ENCODE data around the gene PTPN18.
"Not testable (repeated sequence)": the region's sequence is repeated elsewhere in the genome, so short reads cannot be mapped to it uniquely, and the experiment has no call there.

DNA sequence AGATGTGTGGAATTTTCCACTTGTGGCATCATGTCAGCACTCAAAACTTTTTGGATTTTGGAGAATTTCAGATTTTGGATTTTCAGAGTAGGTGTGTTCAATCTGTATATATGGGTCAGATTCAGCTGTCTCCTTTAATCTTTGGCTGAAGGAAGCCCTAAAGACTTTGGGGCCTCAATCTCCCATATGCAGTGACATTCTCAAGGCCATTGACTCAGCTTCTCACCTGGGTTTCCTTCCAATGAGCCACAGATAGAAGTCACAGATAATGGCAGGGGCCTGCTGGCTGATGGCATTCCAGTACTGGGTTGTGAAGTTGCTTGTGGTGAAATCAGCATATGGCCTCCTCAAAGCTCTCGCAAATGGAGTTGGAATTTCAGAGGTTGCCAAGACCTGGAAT is 63.0 kb downstream of the PTPN18 start:
- TF ChIP-seq, protein P1, sequence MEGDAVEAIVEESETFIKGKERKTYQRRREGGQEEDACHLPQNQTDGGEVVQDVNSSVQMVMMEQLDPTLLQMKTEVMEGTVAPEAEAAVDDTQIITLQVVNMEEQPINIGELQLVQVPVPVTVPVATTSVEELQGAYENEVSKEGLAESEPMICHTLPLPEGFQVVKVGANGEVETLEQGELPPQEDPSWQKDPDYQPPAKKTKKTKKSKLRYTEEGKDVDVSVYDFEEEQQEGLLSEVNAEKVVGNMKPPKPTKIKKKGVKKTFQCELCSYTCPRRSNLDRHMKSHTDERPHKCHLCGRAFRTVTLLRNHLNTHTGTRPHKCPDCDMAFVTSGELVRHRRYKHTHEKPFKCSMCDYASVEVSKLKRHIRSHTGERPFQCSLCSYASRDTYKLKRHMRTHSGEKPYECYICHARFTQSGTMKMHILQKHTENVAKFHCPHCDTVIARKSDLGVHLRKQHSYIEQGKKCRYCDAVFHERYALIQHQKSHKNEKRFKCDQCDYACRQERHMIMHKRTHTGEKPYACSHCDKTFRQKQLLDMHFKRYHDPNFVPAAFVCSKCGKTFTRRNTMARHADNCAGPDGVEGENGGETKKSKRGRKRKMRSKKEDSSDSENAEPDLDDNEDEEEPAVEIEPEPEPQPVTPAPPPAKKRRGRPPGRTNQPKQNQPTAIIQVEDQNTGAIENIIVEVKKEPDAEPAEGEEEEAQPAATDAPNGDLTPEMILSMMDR (conservative IDR thresholded peaks at IDR 0.05; ENCODE audit: low read depth, low read length) = not testable (repeated sequence)
- TF ChIP-seq NFE2L2 (IDR thresholded peaks at IDR 0.05; ENCODE audit: low read depth, low read length); POLR2A (IDR thresholded peaks at IDR 0.05; ENCODE audit: low read depth, low read length); CEBPB (IDR thresholded peaks at IDR 0.05; ENCODE audit: low read depth, low read length); MAZ (IDR thresholded peaks at IDR 0.05; ENCODE audit: borderline replicate concordance, low read depth, low read length): not testable (repeated sequence)
- TF ChIP-seq, protein P2, sequence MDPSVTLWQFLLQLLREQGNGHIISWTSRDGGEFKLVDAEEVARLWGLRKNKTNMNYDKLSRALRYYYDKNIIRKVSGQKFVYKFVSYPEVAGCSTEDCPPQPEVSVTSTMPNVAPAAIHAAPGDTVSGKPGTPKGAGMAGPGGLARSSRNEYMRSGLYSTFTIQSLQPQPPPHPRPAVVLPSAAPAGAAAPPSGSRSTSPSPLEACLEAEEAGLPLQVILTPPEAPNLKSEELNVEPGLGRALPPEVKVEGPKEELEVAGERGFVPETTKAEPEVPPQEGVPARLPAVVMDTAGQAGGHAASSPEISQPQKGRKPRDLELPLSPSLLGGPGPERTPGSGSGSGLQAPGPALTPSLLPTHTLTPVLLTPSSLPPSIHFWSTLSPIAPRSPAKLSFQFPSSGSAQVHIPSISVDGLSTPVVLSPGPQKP (IDR thresholded peaks at IDR 0.05; ENCODE audit: borderline replicate concordance, low read depth, low read length) = not testable (repeated sequence)

All from IMR-90 (cell line).